T-helper 22 cell (primary cell): ENCODE data around the gene GPR78.

Experiments used
- DNase-seq: peaks from one replicate; pipeline ENCODE4 v3.0.0-alpha.2; 2020; ENCODE audit warnings: low read depth

The GPR78 gene

DNA sequence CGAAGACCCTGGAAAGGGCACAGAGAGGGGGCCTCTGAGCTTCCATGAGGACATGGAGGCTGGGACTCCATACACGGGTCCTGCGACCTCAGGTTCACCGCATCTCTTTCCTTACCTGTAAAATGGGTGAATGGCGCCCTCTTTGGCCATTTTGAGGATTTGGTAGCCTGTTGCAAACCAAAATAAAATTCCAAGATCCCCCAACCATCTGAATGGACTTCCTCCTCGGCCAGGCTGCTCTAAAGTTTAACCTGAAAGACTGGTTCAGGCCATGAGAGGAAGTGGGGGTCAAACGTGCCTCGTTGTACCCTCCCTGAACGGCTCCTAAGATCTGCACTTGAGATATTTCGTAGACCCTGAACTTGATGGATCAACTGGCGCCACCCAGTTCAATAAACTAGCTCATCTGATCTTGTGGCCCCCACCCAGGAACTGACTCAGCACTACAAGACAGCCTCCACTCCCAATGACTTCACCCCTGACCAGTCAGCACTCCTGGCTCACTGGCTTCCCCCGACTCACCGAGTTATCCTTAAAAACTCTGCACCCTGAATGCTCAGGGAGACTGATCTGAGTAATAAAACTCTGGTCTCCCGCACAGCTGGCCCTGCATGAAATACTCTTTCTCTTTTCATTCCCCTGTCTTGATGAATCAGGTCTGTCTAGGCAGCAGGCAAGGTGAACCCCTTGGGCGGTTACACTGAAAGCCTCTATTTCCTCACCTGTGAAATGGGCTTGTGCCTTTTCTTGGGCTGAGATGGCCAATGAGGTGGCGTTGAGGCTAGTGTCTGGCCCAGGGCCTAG lies 32.9 kb upstream of the GPR78 start:
- no peak for DNase-seq

DNA sequence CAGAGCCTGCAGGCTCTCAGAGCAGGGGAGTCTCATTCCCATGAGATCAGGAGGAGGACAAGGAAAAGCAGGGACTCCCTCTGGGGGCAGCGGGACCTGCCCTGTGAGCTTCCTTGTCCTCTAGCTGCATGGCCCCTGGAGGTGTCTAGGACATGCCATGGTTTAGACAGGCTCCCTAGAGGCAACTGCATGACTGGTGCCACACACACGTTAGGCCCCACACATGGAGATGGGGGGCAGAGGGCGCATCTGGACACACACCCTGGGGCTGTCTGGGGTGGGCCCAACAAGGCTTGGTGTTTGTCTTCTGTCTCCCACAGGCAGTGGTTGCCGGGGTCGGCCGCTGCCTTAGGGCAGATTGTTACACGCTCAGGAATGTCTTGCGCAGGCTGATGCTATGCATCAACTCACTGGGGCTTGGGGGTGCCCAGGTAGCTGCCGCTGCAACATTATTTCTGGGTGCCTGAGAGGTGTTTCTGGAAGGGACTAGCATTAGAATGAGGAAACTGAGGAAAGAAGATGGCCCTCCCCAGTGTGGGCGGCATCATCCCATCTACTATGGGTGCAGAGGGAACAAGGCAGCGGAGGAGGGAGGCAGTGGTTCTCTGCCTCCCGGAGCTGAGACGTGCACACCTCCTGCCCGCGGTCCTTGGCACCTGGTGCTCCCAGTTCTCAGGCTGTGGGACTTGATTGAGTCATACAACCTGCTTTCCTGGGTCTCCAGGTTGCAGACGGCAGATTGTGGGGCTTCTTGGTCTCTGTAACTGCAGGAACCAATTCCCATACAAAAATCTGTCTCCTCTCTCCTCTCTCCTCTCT lies 32.1 kb upstream of the GPR78 start:
- no peak for DNase-seq

DNA sequence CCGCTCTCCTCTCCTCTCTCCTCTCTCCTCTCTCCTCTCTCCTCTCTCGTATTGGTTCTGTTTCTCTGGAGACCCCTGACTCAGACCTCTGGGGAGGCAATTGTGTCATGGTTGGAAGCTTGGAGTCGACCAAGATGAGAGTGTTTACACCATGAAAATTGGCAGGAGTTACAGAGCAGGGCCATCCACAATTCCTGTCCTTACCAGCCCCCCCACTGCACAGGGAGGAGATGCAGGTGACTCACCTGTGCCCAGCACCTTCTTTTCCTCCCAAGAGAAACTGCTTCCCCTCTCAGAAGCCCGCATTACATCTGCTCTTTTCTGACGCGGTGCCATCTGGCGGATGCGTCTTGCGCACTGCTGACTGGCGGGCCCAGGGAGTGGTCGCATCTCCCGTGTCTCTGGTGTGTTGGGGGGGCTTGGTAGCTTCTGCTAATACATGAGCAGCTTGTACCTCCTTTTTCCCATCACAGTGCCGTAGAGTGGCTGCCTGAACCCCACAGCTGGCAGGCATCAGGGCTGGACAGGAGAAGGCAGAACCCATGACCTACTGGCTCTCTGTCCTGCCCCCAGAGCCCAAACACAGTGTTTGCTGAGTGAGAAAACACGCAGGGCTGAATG lies 31.4 kb upstream of the GPR78 start:
- no peak for DNase-seq

DNA sequence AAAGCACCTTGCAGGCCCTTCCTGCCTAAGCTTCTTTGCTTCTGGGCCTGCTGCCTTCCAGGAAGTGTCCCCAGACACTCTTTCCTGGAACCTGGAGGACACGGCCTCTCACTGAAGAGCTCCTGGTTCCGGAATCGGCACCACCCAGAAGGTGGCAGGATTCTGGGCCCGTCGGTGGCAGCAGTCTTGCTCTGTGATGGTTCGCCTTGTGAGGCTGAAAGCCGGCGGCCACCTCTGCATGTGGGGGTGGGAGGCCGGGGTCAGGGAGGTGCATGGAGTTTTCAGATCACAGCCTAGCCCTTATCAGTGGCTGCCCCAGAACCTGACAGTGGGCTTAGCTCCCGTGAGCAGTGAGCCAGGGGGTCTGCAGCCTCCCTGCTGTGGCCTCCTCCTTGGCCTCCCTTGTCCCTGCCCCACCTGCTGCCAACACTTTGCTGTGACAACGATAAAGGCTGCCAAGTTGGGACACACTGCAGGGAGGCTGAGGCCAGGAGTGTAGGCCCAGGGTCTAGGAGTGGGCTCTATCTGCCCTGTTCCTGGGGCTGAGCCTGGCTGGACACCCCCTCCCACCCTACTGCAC lies 30.8 kb upstream of the GPR78 start:
- DNase-seq: no peak

DNA sequence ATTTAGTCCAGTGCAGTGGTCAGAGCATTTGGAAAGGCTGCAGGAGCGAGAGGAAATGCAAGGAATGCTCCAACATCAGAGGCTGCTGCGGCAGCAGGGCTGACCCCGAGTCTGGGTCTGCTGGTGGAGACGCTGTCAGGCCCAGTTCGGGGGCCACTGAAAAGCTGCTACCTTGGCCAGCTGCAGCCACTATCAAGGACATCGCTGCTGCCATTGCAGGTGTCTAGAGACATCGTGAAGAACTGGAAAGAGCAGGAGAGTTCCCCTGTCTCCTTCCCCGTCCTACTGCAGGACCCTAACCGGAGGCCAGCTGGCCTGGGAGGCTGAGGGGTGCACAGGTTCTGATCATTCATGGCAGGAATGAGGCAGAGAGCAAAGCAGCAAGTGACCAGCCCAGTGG lies 29.5 kb upstream of the GPR78 start:
- DNase-seq: no peak

DNA sequence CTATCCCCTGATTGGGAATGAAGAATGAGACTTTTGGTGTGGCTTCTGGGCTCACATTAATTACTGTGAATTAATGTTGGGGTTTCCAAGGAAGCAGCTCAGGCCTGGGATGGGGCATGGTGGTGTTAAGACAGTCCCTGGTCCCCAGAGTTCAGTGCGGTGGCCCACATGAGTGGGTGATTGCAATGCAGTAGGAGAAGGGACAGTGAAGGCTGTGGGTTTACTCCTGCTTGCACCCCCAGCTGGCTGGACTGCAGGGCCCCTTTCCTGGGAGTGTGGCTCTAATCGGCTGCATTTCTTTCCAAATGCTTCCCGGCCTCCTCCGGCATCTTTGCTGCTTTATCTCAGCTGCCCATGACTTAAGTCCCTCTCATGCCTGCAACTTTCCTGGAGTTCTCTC lies 28.2 kb upstream of the GPR78 start:
- no peak for DNase-seq

DNA sequence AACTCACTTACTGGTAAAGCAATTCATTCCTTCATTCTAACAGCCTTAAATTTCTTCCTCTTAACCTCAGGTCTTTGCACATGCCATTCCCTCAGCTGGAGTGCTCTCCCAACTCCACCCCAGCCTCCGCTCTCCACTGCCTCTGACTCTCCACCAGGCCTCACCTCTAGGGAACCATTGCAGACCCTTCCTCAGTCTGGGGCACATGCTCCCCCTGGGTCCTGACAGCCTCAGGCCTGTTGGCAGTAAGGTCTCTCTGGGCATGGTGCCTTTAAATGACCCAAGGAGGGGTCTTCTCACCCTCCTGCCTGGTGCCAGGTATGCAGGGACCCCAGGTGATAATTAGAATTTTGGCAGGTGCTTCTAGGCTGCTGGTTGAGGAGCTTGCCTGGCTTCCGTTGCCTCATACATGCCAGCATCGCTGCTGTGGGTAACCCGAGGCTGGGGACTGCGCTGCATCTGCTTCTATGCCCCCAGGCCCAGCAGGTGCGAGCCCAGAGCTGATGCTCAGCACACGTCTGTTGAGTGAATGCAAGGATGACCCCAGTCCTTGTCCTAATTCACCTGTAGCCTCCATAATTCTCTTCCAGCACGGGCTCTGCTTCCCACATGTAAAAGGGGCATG lies 27.5 kb upstream of the GPR78 start:
- no peak for DNase-seq

DNA sequence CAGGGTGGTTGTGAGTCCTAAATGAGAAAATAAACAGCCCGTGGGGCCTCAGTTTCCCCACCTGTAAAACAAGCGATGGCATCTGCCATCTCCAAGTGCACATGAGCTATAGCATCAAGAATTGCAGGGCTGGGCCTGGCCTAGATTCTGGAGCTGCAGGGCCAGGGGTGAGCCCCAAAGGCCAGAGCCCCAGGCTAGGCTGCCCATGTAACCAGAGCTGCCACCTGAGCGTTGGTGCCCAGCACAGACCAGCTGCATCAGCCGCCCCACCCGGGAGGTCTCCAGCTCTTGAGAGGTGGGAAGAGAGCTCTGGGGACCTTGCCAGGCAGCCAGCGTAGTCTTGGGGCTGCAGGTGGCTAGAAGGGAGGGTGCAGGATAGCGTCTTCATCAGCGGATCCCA lies 27.0 kb upstream of the GPR78 start:
- DNase-seq: no peak

DNA sequence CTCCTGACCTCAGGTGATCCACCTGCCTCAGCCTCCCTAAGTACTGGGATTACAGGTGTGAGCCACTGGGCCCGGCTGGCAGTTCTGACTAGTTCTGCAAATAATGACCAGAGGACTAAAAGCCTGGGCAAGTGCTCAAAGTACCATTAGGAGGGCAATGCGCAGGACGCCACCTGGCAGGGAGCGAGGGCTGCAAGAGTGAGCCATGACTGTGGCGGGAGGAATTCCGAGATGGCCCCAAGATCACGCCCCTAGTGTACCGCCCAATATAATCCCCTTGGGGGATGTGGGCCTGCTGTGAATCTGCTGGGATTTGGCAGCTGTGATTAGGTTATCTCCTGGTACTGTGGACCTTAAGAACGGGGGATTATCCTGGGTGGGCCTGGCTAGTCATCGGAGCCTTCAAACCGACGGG lies 26.2 kb upstream of the GPR78 start:
- DNase-seq: no peak

DNA sequence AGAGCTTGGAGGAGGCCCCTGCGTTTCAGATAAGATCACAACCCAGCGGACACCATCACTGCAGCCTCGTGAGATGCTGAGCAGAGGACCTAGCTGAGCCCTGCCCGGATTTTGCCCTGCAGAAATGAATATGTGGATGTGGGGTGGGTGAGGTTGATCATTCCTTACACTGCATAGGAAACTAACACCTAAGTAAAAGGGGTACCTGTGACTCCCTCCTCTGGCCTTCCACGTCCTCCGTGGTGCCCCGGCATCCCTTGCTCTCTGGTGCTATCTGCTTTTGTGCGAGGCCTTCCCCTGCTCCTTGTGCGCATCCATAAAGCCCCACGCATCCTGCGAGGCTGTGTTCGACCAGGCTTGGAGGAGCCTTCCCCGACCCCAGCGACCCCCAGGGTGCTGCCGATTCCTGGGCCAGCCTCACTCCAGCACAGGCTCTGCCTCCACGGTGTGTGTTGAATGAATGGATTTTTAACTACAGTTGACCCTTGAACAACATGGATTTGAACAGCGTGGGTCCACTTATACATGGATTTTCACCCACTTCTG lies 25.6 kb upstream of the GPR78 start:
- no peak for DNase-seq

DNA sequence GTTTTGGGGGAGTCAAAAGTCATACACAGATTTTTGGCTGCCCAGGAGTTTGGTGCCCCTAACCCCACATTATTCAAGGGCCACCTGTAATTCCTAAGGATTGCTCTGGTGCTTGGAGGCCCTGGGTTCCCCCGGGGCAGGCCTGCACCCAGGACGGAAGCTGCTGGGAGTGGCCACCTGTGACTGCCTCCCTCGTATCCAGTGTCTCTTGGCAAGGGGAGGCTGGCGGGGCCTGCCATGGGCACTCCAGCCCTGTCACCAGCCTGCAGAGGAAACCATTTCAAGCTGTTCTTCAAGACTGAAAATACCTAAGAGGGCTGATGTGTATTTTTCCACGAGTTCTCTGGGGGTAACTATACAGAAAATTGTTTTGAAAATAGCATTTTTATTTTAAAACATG lies 24.5 kb upstream of the GPR78 start:
- no peak for DNase-seq

DNA sequence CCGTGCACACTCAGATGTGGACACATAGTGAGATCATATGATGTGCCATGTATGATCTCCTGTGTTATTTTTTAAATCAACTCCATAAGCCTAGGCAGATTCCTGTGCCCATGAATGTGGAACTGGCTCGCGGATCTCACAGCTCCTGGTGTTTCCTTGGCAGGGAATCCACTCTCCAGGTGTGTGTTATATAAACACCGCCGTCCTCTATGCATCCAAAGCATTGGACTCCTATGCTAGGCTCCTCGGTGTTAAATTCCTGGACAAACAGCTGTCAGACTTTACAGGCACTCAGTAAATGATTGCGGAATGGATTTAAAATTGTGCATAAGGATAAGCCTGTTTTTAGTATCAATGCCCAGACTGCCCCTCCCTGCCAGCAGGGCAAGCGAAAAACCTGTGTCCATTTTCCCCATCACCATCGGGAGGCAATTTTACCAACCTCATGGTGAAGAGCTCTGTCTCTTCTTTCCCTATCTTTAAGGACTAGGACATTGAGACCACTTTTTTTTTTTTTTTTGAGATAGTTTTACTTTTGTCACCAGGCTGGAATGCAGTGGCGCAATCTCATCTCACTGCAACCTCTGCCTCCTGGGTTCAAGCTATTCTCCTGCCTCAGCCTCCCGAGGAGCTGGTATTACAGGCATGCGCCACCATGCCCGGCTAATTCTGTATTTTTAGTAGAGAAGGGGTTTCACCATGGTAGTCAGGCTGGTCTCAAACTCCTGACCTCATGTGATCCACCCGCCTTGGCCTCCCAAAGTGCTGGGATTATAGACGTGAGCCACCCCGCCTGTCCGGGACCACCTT lies 23.6 kb upstream of the GPR78 start:
- DNase-seq: no peak

DNA sequence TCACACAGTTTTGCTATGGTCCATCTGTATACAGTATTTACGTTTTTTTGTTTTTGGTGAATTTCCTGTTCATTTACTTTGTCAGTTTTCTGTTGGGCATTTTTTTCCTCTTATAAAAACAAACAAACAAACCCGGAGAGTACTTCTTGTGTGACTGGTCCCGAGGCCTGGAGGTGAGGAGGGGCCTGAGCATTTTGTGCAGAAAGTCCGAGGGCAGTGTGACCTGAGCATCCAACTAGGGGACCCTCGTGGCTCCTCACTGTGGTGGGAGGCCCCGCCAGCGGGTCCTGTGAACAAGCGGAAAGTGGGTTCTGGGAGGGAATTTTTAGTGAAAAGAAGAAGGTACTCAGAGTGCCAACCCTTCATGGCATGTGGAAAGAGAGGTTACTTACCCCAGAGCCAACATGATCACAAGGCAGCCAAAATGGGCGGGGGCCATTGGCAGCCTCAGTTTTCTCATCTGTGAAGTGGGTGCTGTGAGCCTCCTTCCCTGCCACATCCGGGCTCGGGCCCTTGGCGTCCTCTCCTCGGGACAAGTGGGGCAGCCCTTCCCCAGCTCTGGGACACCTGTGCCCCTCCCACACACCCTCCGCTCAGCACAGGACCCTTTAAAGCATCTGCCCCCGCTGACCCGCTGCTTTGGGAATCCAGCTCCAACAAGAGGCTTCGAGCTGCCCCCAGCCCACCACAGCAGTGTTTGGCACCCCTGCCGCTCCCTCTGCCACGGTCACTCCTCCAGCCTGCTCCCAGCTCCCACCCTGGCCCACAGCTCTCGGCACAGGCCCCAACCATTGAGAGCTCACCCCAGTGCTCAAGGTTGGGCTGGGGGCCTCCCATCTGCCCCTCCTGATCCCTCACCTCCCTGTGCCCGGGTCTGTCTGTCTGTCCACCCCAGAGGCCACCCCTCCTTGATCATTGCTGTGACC lies 22.8 kb upstream of the GPR78 start:
- no peak for DNase-seq

DNA sequence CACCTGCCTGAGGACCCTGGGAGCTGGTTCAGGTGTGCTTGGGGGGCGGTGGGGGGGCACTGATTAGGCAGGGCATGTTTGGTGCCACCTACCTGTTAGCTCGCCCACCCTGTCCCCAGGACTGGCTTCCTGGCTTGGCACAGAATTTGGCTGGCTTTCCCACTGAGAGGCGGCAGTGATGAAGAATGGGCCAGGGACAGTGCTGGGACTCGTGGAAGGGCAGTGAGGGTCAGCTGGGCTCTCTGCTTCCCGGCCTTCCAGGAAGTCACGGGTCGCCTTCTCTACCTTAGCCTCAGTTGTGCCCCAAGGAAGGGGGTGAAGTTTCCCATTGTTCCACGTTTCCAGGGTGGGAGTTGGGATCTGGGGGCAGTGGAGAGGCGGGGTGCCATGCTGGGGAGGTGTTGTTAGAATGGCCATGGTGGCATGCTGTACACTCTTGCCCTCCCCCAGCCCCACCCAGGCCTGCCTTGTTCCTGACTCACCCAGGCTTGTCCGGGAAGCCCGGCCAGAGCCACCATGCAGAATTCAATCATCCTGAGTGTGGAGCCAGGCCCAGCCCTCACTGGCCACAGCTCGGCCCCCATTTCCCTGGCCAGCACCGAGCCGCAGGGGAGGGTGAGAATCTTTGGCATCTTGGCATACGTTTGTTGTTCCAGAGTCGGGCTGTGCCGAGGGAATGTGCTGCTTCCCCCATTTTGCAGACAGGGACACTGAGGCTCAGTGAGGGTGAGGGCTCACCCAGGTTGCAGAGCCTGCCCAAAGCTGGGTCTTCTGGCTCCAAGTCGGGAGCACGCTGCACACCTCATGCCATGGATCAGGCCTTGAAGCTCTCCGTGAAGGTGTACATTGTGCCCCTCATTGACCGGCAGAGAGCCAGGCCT lies 21.9 kb upstream of the GPR78 start:
- no peak for DNase-seq

DNA sequence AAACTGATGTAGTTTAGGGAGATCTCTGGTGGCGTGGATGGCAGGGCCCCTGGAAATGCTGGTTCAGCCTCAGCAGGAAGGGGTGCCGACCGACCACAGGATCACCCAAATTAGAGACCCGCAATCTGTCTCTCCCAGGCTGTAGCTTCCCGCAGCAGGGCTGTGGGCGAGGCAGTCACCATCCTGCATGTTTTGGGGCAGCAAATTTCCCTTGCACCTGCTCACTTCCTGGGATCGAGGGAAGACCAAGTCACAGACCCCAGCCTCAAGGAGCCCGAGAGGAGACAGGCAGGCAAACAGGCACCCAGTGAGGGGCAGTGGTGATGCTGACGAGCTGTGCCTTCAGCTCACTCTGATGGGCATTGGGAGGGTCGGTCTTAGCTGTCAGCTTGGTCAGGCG lies 21.2 kb upstream of the GPR78 start:
- no peak for DNase-seq

DNA sequence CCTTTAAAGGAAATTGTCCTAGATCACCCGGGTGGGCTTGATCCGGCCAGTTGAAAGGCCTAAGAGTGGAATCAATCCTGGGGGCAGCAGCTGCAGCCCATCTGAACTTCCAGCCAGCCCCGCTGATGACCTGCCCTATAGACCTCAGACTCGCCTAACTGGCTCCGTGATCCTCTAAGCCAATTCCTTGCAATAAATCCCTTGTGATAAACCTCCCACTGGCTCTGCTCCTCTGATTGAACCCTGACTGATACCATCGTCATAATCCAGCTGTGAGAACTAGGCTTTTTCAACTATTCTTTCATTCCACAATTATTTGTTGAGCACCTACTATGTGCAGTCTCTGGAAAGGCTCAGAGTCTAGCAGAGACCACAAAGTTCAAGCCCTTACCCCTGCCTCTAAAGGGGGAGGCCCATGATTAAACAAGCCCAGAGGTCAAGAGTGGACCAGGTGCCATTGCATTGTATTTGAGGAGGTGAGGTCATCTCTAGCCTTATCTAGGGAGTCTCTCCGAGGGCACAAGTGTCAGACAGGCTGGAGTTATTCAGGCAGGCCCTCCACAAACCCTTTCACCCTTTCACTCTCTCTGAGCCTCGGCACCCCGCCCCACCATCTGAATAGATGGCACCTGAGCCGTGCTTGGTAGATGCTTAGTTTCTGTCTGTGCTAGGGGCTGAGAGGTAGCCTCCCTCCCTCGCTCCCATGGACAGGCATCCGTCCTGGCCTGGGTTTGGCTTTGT lies 20.5 kb upstream of the GPR78 start:
- DNase-seq: no peak

DNA sequence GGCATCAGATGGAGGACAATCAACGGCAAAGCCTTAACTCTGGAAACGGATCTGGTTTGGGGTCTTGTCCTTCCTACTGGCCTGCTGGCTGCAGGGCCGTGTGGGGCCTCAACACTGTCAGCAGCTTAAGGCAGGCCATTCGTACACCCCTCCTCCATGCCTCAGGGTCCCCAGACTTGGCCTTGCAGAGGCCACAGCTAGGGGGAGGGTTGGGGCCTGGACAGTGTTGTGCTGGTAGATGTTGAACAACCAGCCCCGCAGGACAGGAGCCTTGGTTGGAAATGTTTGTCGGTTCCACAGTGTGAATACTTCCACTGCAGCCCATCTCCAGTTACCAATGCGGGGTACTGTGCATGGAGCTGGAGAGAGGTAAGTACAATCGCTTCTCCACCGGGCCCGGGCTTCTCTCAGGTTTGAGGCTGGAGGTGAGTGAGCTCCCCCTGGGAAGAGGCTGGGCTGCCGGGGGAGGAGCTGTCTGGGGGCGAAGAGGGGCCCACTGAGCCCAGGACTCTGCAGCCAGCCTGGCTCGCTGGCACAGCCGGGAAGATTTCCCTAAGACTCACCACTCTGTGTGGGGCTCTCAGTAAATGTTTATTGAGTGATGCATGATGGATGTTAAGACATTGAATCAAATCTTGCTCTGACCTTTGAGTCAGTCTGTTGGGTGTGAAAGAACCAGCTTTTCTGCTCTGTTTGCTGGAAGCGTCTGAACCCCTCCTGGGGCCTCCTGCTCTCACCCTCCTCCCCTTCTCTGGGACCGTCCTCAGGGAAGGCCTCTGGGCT lies 19.7 kb upstream of the GPR78 start:
- DNase-seq: no peak
